B cell (primary cell): ENCODE results near the gene SNAP29. TPM values are rescaled to one million over a fixed set of nuclear protein-coding genes. Genes with fewer than 3 reads are reported as not detected.

Experiments used
- ATAC-seq: fragments of 200-7000 bp; cut with Tn5 transposase; one replicate; pipeline ENCODE4 v1.10.0; 2021; ENCODE audit warnings: low read depth, mild to moderate bottlenecking, moderate number of reproducible peaks, moderate library complexity
- CTCF ChIA-PET: fragments of 350-600 bp; sonication (Branson Sonifier 250); formaldehyde crosslinking; loops from one replicate; lab custom pipeline; 2021; ENCODE audit warnings: antibody characterized with exemption, inconsistent platforms; lab: Charles Lee
- POLR2A ChIA-PET: fragments of 350-600 bp; sonication (Branson Sonifier 250); formaldehyde crosslinking; loops from one replicate; lab custom pipeline; 2021; ENCODE audit warnings: antibody characterized with exemption; lab: Charles Lee
- DNase-seq: peaks from one replicate; pipeline ENCODE4 v3.0.0; 2013
- H2AFZ ChIP-seq: 2 replicates; pipeline ENCODE4 v1.6.1; 2012; ENCODE audit warnings: mild to moderate bottlenecking, low read depth, low read length; ENCODE audit not compliant: insufficient read depth, poor library complexity, severe bottlenecking
- H3K27ac ChIP-seq, 2 donors: 1 replicate in 1 of 2; 2 replicates in 1 of 2; pipeline ENCODE4 v1.5.1; 2012 to 2013; ENCODE audit warnings: low read length in 2 of 2, mild to moderate bottlenecking in 2 of 2, moderate library complexity in 1 of 2
- H3K27me3 ChIP-seq, 4 experiments: fragments of 200-600 bp in 1 of 4; sonication (generic) in 1 of 4; replicated peaks in 1 of 4; 1 replicate in 2 of 4; 2 replicates in 2 of 4; pipeline versions ENCODE4 v1.6.1 to v1.7.0; 2013 to 2016; ENCODE audit warnings: low read length in 3 of 4, mild to moderate bottlenecking in 2 of 4, mixed read lengths in 1 of 4, moderate library complexity in 1 of 4; ENCODE audit not compliant: insufficient read depth in 4 of 4, control insufficient read depth in 3 of 4; ENCODE audit errors: control extremely low read depth in 1 of 4
- H3K36me3 ChIP-seq, 2 experiments: replicated peaks in 1 of 2; 1 replicate in 1 of 2; 2 replicates in 1 of 2; pipeline versions ENCODE4 v1.6.1 to v1.7.1; 2013; ENCODE audit warnings: low read length in 1 of 2; ENCODE audit not compliant: insufficient read depth in 2 of 2, control insufficient read depth in 1 of 2; ENCODE audit errors: control extremely low read depth in 1 of 2, extremely low read depth in 1 of 2
- H3K4me1 ChIP-seq, 2 donors: fragments of 200-600 bp in 1 of 2; sonication (generic) in 1 of 2; 1 replicate in 1 of 2; 2 replicates in 1 of 2; pipeline versions ENCODE4 v1.5.1 to v1.6.1; 2013 to 2017; ENCODE audit warnings: low read length in 2 of 2; ENCODE audit not compliant: control insufficient read depth in 2 of 2, insufficient read depth in 2 of 2
- H3K4me2 ChIP-seq: replicated peaks from 2 replicates; pipeline ENCODE3; 2012; ENCODE audit warnings: mild to moderate bottlenecking, low read depth, low read length; ENCODE audit not compliant: poor library complexity, severe bottlenecking
- H3K4me3 ChIP-seq, 5 experiments: fragments of 200-600 bp in 1 of 5; sonication (generic) in 1 of 5; 1 replicate in 3 of 5; 2 replicates in 2 of 5; pipeline versions ENCODE4 v1.5.1 to v1.7.0; 2011 to 2016; ENCODE audit warnings: low read length in 4 of 5, mild to moderate bottlenecking in 4 of 5, low read depth in 2 of 5, control low read depth in 1 of 5, moderate library complexity in 1 of 5; ENCODE audit not compliant: insufficient read depth in 1 of 5; ENCODE audit errors: control extremely low read depth in 1 of 5, extremely low read depth in 1 of 5
- H3K79me2 ChIP-seq: fragments of 200-600 bp; sonication (generic); one replicate; pipeline ENCODE4 v1.6.0; 2016; ENCODE audit warnings: low read length; ENCODE audit not compliant: control insufficient read depth, insufficient read depth
- H3K9ac ChIP-seq: fragments of 200-600 bp; sonication (generic); 2 replicates; pipeline ENCODE4 v1.6.1; 2017; ENCODE audit warnings: mild to moderate bottlenecking, low read length, moderate library complexity
- H3K9me3 ChIP-seq, 3 donors: one replicate each; pipeline versions ENCODE4 v1.6.1 to v1.7.1; 2013; ENCODE audit warnings: low read length in 2 of 3; ENCODE audit not compliant: control insufficient read depth in 2 of 3, insufficient read depth in 1 of 3; ENCODE audit errors: control extremely low read depth in 1 of 3
- H4K20me1 ChIP-seq: 2 replicates; pipeline ENCODE4 v1.6.0; 2012; ENCODE audit warnings: mild to moderate bottlenecking, low read length; ENCODE audit not compliant: insufficient read depth, control insufficient read depth, poor library complexity, severe bottlenecking
- H3K27ac Mint-ChIP-seq: one replicate; pipeline ENCODE4 v1.8.0; 2021; ENCODE audit warnings: mixed read lengths
- H3K27me3 Mint-ChIP-seq: one replicate; pipeline ENCODE4 v1.8.0; 2021; ENCODE audit warnings: mixed read lengths
- H3K4me1 Mint-ChIP-seq: one replicate; pipeline ENCODE4 v1.8.0; 2021; ENCODE audit warnings: mixed read lengths
- H3K4me3 Mint-ChIP-seq: one replicate; pipeline ENCODE4 v1.8.0; 2021; ENCODE audit warnings: mixed read lengths
- H3K9me3 Mint-ChIP-seq: one replicate; pipeline ENCODE4 v1.8.0; 2022; ENCODE audit warnings: mixed read lengths; ENCODE audit not compliant: insufficient read depth
- CTCF ChIP-seq: fragments of 200-600 bp; IDR thresholded peaks from one replicate; pipeline ENCODE4 v1.8.0; 2022; ENCODE audit warnings: antibody characterized with exemption, mild to moderate bottlenecking
- EZH2 ChIP-seq: IDR thresholded peaks from 2 replicates; pipeline ENCODE4 v1.6.1; 2012; ENCODE audit warnings: borderline replicate concordance, low read depth, mild to moderate bottlenecking, moderate library complexity, low read length; ENCODE audit not compliant: insufficient read depth, poor library complexity, severe bottlenecking
- whole genome bisulfite sequencing: methylation state at CpG from one replicate; pipeline ENCODE4 v1.1.5; 2013; ENCODE audit warnings: missing lambda C conversion rate; ENCODE audit not compliant: insufficient coverage; 5-methylcytosine and 5-hydroxymethylcytosine counted together
- intact Hi-C: fragments of 100-400 bp; cut with micrococcal nuclease; formaldehyde crosslinking; loops from one replicate; pipeline ENCODE4 v1.10.0; 2022
- polyA plus RNA-seq: library from polyadenylated mRNA; depleted of rRNA; stranded (reverse); fragments of >200 nt; gene quantifications from 2 replicates; pipeline ENCODE4 v1.2.3, GENCODE V29; 2012
- total RNA-seq, 2 donors: library from RNA; stranded (reverse); fragments of 120-200 nt in 1 of 2; gene quantifications; 1 replicate in 1 of 2; 2 replicates in 1 of 2; pipeline versions ENCODE4 v1.2.3 to v1.2.4, GENCODE V29; 2013 to 2022

Gene SNAP29
- total and polyA plus RNA-seq, 2 donors (not counting 1 experiment from before 2014, with no cell fraction given) = 13.4 to 17.4 TPM

DNA sequence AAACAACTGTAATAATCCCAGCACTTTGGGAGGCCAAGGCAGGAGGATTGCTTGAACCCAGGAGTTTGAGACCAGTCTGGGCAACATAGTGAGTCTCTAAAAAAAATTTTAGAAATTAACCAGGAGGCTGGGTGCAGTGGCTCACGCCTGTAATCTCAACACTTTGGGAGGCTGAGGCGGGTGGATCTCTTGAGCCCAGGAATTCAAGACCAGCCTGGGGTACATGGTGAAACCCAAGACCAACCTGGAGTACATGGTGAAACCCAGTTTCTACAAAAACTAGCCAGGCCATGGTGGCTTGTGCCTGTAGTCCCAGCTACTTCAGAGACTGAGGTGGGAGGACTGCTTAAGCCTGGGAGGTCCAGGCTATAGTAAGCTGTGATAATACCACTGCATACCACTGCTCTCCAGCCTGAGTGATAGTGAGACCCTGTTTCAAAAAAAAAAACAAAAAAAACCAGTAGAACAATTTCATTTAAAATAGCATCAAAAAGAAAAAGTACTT lies 11.4 kb upstream of the SNAP29 start:
- Histone ChIP-seq H3K4me3 (no peak overlapping the region), H3K27me3 (no peaks in the 10 kb centered on the region), H3K9me3 (no peaks in the 10 kb centered on the region), H3K4me1 (no peaks in the 10 kb centered on the region), H3K9ac (no peak overlapping the region), H2AFZ (no peak overlapping the region), H4K20me1 (peaks cover 63% of the 10 kb centered on the region), H3K79me2 (peaks cover 93% of the 10 kb centered on the region), H3K36me3 (peaks cover 0 to 1% of the 10 kb centered on the region in 2 experiments), H3K27ac (no peak overlapping the region), H3K4me2 (no peak overlapping the region)
- TF ChIP-seq CTCF (no peak), EZH2 (no peak)
- intact Hi-C loops = no loop called here
- Mint-ChIP-seq H3K9me3 (no peaks in the 10 kb centered on the region), H3K27me3 (no peaks in the 10 kb centered on the region), H3K27ac (no peak overlapping the region), H3K4me3 (no peak overlapping the region), H3K4me1 (peaks cover 34% of the 10 kb centered on the region)
- ATAC-seq = no peak
- WGBS = 100% methylated on average over 2 of the region's 2 CpGs
- ChIA-PET CTCF (no interaction called here), POLR2A (no interaction called here)
- DNase-seq = no peak

- no peak for ATAC-seq
- CTCF ChIA-PET = no interaction called here
Measured at GRCh38 chr22:20852076-20852475, 6.7 kb upstream of the SNAP29 start.

More at GRCh38 chr22:20852076-20852475, 6.7 kb upstream of the SNAP29 start:
- Histone ChIP-seq H3K9ac (no peak overlapping the region), H3K4me3 (no peak overlapping the region), H4K20me1 (peaks cover 60% of the 10 kb centered on the region), H3K4me1 (peaks cover 1 to 3% of the 10 kb centered on the region in 2 donors), H3K36me3 (peaks cover 0 to 1% of the 10 kb centered on the region in 2 experiments), H3K9me3 (no peaks in the 10 kb centered on the region), H3K27me3 (no peaks in the 10 kb centered on the region), H3K4me2 (no peak overlapping the region), H2AFZ (no peak overlapping the region), H3K27ac (no peak overlapping the region), H3K79me2 (peaks cover 96% of the 10 kb centered on the region)
- H3K4me3 Mint-ChIP-seq = no peak overlapping the region
- no peaks in the 10 kb centered on the region for H3K27me3 Mint-ChIP-seq
- intact Hi-C loops = loop anchor here (10.0 kb wide), 1 partner anchor 737 kb away; the partner anchor contains the start of genes RANBP1 and TRMT2A
- TF ChIP-seq CTCF (no peak), EZH2 (no peak)
- WGBS = no CpG with 5 or more reads among the region's 4 CpGs
- POLR2A ChIA-PET = no interaction called here
- H3K4me1 Mint-ChIP-seq = peaks cover 45% of the 10 kb centered on the region
- H3K27ac Mint-ChIP-seq = no peak overlapping the region
- DNase-seq = no peak
- H3K9me3 Mint-ChIP-seq = no peaks in the 10 kb centered on the region
